GM18502 (cell line): ENCODE measurements around the gene CCR6.
"Not testable (repeated sequence)": the region's sequence is repeated elsewhere in the genome, so short reads cannot be mapped to it uniquely, and the experiment has no call there.

ENCODE experiments used
- ATAC-seq: cut with Tn5 transposase; IDR thresholded peaks from one replicate; pipeline ENCODE4 v1.9.1; 2021; ENCODE audit warnings: mild to moderate bottlenecking; ENCODE audit not compliant: unreplicated experiment, poor library complexity

The CCR6 gene

GRCh38 chr6:167165858-167166471, 43.1 kb downstream of the CCR6 start:
- no peak for ATAC-seq

DNA sequence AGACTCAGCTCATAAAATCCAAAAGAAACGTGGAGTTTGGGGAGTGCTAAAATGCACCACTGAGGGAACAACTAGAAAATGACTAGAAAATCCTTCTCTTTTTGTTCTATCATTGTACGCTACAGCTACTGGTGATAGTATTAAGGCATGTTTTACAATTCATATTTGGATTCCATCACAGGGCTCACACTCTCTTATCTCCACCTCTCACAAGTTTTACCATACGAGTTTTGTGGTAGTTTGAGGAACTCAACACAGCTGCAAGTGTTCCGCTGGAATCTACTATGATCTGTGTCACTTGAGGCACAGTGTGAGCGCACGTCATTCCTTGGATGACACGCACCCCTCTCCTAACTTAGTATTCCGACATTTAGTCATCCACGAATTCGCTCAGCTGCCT, 44.8 kb downstream of the CCR6 start:
- not testable (repeated sequence) for ATAC-seq

DNA sequence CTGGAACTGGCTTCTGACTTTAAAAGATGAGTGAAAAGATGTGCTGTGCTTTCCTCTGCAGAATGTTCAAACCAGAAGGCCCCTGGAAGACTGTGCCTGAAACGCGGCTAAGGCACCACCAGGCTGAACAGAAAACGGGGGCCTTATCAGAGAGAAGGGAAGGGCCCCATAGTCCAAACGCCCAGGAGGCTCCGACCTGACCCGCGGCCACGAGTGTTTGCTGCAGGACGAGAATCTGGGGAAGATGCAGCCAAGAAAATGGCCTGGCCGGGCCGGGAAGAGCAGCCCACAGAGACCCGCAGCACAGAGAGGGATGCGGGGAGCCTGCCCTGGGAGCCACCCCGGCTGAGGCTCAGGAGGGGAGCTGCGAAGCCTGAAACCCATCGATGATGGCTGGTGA, 45.4 kb downstream of the CCR6 start:
- ATAC-seq: not testable (repeated sequence)

GRCh38 chr6:167169867-167170266, 47.0 kb downstream of the CCR6 start:
- ATAC-seq: not testable (repeated sequence)

DNA sequence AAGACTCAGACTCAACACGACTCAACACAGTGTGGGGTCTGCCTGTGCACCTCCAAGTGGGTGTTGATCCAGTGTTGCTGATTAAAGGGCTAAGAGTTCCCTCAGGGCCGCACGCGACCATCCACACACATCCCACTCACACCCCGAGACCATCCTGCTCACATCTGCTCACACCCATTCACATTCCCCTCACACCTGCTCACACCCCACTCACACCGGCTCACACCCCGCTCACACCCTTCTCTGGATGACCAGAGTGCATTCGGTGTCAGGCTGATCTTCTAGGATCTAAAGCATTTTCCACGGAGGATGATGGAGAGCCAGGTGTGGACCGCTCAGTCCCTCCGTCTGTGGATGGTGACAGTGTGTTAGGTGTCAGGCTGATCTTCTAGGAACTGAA, 48.4 kb downstream of the CCR6 start:
- ATAC-seq: not testable (repeated sequence)

- not testable (repeated sequence) for ATAC-seq
These were observed 49.1 kb downstream of the CCR6 start for GRCh38 chr6:167172011-167172410.

DNA sequence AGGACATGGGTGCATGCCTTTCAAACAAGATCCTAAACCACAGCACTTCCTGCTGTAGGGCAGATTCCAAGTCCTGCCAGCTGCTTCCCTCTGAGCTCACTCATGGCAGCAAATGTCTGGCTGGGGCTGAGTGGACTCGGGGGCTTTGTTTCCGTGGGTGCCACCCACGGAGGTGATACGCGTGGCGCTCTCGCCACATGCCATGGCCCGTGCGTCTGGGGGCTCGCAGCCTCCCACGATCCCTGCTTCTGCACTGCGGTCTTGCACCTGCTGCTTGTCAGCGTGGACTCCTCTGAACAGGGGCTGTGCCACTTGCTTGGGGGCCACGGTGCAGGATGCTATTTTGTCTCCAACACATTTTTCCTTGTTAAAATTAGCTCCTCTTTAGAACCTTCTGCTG, 54.4 kb downstream of the CCR6 start:
- ATAC-seq: not testable (repeated sequence)

- not testable (repeated sequence) for ATAC-seq
These were observed 56.2 kb downstream of the CCR6 start for GRCh38 chr6:167178896-167179655.

DNA sequence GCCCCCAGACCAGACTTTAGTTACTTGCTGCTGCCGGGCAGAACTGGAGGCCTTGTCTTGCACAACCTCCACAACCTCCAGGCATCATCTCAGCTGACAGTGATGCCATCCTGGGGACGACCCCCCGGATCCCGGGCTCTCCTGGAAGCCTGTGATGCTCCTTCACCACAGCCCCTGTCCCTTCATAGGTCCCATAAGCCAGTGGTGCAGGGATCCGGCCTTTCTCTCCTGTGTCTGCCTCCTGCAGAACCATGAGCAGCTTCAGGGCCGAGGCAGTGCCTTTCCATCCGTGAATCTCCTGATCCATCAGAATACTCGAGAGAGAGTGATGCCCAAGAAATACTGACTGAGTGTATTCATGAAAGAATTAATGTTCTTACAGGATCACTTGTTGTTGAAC, 57.2 kb downstream of the CCR6 start:
- not testable (repeated sequence) for ATAC-seq

GRCh38 chr6:167181351-167181750, 58.5 kb downstream of the CCR6 start:
- not testable (repeated sequence) for ATAC-seq

GRCh38 chr6:167182913-167183314, 60.0 kb downstream of the CCR6 start:
- ATAC-seq: peak; percentile 82

GRCh38 chr6:167185101-167185500, 62.2 kb downstream of the CCR6 start:
- ATAC-seq: not testable (repeated sequence)

GRCh38 chr6:167187275-167187674, 64.4 kb downstream of the CCR6 start:
- not testable (repeated sequence) for ATAC-seq
